ENCODE measurements around the gene SRSF8.
"Not testable (repeated sequence)": the region's sequence is repeated elsewhere in the genome, so short reads cannot be mapped to it uniquely, and the experiment has no call there.

GRCh38 chr11:95111471-95111870, 44.8 kb downstream of the SRSF8 start:
- not testable (repeated sequence) for TF ChIP-seq REST (IDR thresholded peaks at IDR 0.05; ENCODE audit: low read depth, low read length); NRF1 (IDR thresholded peaks at IDR 0.05; ENCODE audit: low read depth, low read length); TAF1 (IDR thresholded peaks at IDR 0.05; ENCODE audit: borderline replicate concordance, low read depth, low read length); NFIC (IDR thresholded peaks at IDR 0.05; ENCODE audit: borderline replicate concordance); CHD2 (IDR thresholded peaks at IDR 0.05; ENCODE audit: low read length, partially characterized antibody); CTCF (IDR thresholded peaks at IDR 0.05); POLR2AphosphoS5 (IDR thresholded peaks at IDR 0.05; ENCODE audit: low read depth, low read length); MXI1 (IDR thresholded peaks at IDR 0.05; ENCODE audit: low read depth, low read length); FOXM1 (IDR thresholded peaks at IDR 0.05; ENCODE audit: low read depth); MAX (IDR thresholded peaks at IDR 0.05; ENCODE audit: low read depth); USF1 (IDR thresholded peaks at IDR 0.05; ENCODE audit: borderline replicate concordance, low read depth); RXRA (IDR thresholded peaks at IDR 0.05; ENCODE audit: borderline replicate concordance, low read depth); EP300 (IDR thresholded peaks at IDR 0.05; ENCODE audit: borderline replicate concordance in 1 of 2, low read depth in 1 of 2, low read length in 1 of 2)

Data from SK-N-SH (cell line).